Heart right ventricle (tissue), 16 donors: ENCODE measurements around the gene PIP5K1C. TPM values are rescaled to one million over a fixed set of nuclear protein-coding genes. Genes with fewer than 3 reads are reported as not detected.

Experiments used
- ATAC-seq, 8 donors: fragments of 200-7000 bp; cut with Tn5 transposase; one replicate each; pipeline ENCODE4 v1.9.1; 2020; ENCODE audit warnings: mild to moderate bottlenecking in 8 of 8, moderate library complexity in 8 of 8, moderate number of reproducible peaks in 1 of 8
- DNase-seq, 2 donors: peaks; one replicate each; pipeline ENCODE4 v3.0.0-alpha.2; 2020
- H3K27ac ChIP-seq, 10 donors: fragments of 200-600 bp; sonication (generic) in 2 of 10; one replicate each; pipeline versions ENCODE4 v1.5.0 to v1.8.0; 2020 to 2022; ENCODE audit warnings: mild to moderate bottlenecking in 3 of 10
- H3K27me3 ChIP-seq, 7 donors: fragments of 200-600 bp; one replicate each; pipeline ENCODE4 v1.8.0; 2021 to 2022; ENCODE audit warnings: mild to moderate bottlenecking in 2 of 7
- H3K36me3 ChIP-seq, 9 donors: fragments of 200-600 bp; sonication (generic) in 1 of 9; one replicate each; pipeline versions ENCODE4 v1.5.0 to v1.8.0; 2020 to 2022; ENCODE audit warnings: mild to moderate bottlenecking in 2 of 9
- H3K4me1 ChIP-seq, 9 donors: fragments of 200-600 bp; sonication (generic) in 1 of 9; one replicate each; pipeline versions ENCODE4 v1.5.0 to v1.8.0; 2020 to 2022; ENCODE audit warnings: mild to moderate bottlenecking in 4 of 9
- H3K4me3 ChIP-seq, 10 donors: fragments of 200-600 bp; sonication (generic) in 2 of 10; one replicate each; pipeline versions ENCODE4 v1.5.0 to v1.8.0; 2020 to 2022; ENCODE audit warnings: mild to moderate bottlenecking in 7 of 10, moderate library complexity in 2 of 10
- H3K9me3 ChIP-seq, 11 donors: fragments of 200-600 bp in 10 of 11; sonication (generic) in 2 of 11; one replicate each; pipeline versions ENCODE4 v1.5.0 to v1.8.0; 2013 to 2022; ENCODE audit warnings: mild to moderate bottlenecking in 2 of 11, control low read depth in 1 of 11, moderate library complexity in 1 of 11
- WGBS, 2 donors: extraction: QIAGEN DNeasy Blood & Tissue Kit; methylation state at CpG; one replicate each; pipeline ENCODE4 v1.1.7; 2013; ENCODE audit warnings: inconsistent platforms in 1 of 2; 5-methylcytosine and 5-hydroxymethylcytosine counted together
- intact Hi-C, 10 donors: fragments of 100-400 bp; cut with DNase I; formaldehyde crosslinking; loops; one replicate each; pipeline versions ENCODE4 v1.11.1 to v1.14.2; 2022
- polyA plus RNA-seq, 2 donors: library from polyadenylated mRNA; stranded (reverse); fragments of 200-250 nt; gene quantifications; one replicate each; pipeline ENCODE4 v1.2.3, GENCODE V29; 2013
- total RNA-seq, 10 donors: library from RNA; stranded (reverse); fragmentation: NEBNext Ultra II Directional in 3 of 10; extraction: Animal tissue kit (Norgen Biotek cat#: 25700) in 3 of 10; gene quantifications; one replicate each; pipeline versions ENCODE4 v1.2.1 to v1.2.4, GENCODE V29; 2021 to 2023
- TF ChIP-seq, protein P1 (sequence below), 9 donors: fragments of 200-600 bp; sonication (generic) in 2 of 9; IDR thresholded peaks; one replicate each; pipeline versions ENCODE4 v1.5.0 to v1.8.0; 2021 to 2022; ENCODE audit warnings: antibody characterized with exemption in 9 of 9, mild to moderate bottlenecking in 5 of 9, moderate library complexity in 1 of 9
- donor health status: Arrhythmogenic right ventricular cardiomyopathy.
- donor health status: ischemic (EF 13 %, LVEDD 7.1; RV severe dilation, severe dysfunction).
- donor health status: healthy with polysubstance abuse.
- donor health status: DM: no; HTN: yes; CAD: no.
- donor health status: DM: no; HTN: no; CAD: no.
- donor health status: ischemic (EF 25% LVEDD 6.9; RV normal size, moderate dysfunction).
- donor health status: ischemic (EF 25% LVEDD 5.7; RV mildly dilated, moderate dysfunction).
- donor health status: healthy.
- donor health status: DM: yes; HTN: yes; CAD: no.
- donor health status: Ischemic cardiomyopathy.
- donor health status: ischemic (EF 35%, LVEDD 5.7; RV mildly dilated, moderate dysfunction).
- donor health status: nonischemic (EF 11% LVEDD 7.7; RV severe dilation, severe dysfunction).
- donor health status: DM: yes; HTN: yes; CAD: no.
- donor health status: PGD.
- donor health status: ischemic (EF 29% LVEDD 5.4; RV normal size, mild dysfunction).
- donor health status: nonischemic (EF 23%, LVEDD 6.1; RV moderate dilation, normal function).

PIP5K1C gene
- total and polyA plus RNA-seq, 12 donors: 18.3 to 46.6 (median 34.9) TPM

DNA sequence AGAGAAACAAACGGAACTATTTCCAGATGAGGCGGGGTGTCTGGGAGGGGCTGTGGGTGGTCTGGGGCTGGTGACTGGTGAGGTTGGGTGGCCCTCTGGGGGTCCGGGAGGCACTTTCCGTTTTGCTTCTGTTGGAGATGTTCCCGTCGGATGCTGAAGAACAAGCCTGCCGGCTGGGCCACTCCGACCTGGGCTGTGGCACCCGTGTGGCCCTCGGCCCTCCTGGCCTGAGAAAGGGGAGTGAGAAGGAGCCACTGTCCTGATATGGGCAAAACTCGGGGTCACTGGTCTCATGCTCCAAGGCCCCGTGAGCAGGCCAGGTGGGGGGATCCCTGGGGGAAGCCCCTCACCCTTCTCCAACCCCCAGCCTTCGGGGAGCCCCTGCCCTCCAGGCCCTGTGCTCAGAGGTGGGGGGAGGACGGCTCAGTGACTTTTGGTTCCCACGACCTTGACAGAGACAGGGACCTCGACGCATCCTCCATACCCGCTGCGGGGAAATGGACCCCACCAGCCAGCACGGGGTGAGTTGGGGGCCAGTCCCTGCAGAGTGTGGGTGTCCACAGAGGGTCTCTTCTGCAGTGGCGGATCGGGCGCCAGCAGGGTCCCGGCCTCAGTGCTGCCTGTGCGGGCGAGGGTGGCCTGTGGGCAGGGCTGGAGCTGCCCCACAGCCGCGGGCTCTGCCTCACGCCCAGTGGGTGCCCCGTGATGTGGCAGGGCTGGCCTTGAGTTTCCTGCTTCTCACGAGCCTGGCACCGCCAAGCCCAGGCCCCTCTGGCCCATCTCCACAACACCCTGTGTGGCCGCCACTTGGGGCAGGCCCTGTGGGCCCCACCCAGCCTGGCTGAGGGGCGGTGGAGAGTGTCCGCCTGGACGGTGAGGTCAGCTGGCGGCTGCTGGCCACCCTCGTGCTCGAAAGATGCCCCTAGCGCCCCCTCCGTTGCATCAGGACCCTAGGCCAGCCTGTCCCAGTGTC lies 89.2 kb downstream of the PIP5K1C start:
- peaks cover 0 to 16% (median 0%) of the 10 kb centered on the region in 7 donors for H3K27me3 ChIP-seq
- no peaks in the 10 kb centered on the region for H3K9me3 ChIP-seq
- peaks cover 8 to 49% (median 42%) of the 10 kb centered on the region in 9 donors for H3K4me1 ChIP-seq
- peak overlapping the region in 8 of 10 donors; percentile 56 to 95 (median 92) for H3K27ac ChIP-seq
- no peak for ATAC-seq
- 85% methylated on average over 41 of the region's 41 CpGs for WGBS, 2 donors
- H3K36me3 ChIP-seq: peaks cover 0 to 49% (median 18%) of the 10 kb centered on the region in 9 donors
- intact Hi-C loops: loop anchor here in 3 of 10 donors (5.0 to 10.0 kb wide), 3 partner anchors 34 to 296 kb away; no protein-coding TSS in a partner anchor
- TF ChIP-seq, protein P1, sequence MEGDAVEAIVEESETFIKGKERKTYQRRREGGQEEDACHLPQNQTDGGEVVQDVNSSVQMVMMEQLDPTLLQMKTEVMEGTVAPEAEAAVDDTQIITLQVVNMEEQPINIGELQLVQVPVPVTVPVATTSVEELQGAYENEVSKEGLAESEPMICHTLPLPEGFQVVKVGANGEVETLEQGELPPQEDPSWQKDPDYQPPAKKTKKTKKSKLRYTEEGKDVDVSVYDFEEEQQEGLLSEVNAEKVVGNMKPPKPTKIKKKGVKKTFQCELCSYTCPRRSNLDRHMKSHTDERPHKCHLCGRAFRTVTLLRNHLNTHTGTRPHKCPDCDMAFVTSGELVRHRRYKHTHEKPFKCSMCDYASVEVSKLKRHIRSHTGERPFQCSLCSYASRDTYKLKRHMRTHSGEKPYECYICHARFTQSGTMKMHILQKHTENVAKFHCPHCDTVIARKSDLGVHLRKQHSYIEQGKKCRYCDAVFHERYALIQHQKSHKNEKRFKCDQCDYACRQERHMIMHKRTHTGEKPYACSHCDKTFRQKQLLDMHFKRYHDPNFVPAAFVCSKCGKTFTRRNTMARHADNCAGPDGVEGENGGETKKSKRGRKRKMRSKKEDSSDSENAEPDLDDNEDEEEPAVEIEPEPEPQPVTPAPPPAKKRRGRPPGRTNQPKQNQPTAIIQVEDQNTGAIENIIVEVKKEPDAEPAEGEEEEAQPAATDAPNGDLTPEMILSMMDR (IDR thresholded peaks at IDR 0.05): no peak
- peak in 1 of 2 donors; percentile 13 for DNase-seq
- no peak overlapping the region for H3K4me3 ChIP-seq

- Histone ChIP-seq H3K36me3 (peaks cover 0 to 41% (median 18%) of the 10 kb centered on the region in 9 donors), H3K27ac (peak overlapping the region in 9 of 10 donors; percentile 56 to 95 (median 92)), H3K27me3 (peaks cover 0 to 22% (median 2%) of the 10 kb centered on the region in 7 donors), H3K4me3 (no peak overlapping the region), H3K4me1 (peaks cover 10 to 55% (median 45%) of the 10 kb centered on the region in 9 donors), H3K9me3 (no peaks in the 10 kb centered on the region)
- ATAC-seq (no peak), DNase-seq (peak in 1 of 2 donors; percentile 12)
- WGBS, 2 donors: 64 to 68% methylated on average over 24 of the region's 24 CpGs
- intact Hi-C loops: loop anchor here in 3 of 10 donors (5.0 to 10.0 kb wide), 3 partner anchors 33 to 295 kb away; no protein-coding TSS in a partner anchor
- TF ChIP-seq, protein P1 (IDR thresholded peaks at IDR 0.05): no peak
Measured at GRCh38 chr19:3609779-3610719, 90.2 kb downstream of the PIP5K1C start.

DNA sequence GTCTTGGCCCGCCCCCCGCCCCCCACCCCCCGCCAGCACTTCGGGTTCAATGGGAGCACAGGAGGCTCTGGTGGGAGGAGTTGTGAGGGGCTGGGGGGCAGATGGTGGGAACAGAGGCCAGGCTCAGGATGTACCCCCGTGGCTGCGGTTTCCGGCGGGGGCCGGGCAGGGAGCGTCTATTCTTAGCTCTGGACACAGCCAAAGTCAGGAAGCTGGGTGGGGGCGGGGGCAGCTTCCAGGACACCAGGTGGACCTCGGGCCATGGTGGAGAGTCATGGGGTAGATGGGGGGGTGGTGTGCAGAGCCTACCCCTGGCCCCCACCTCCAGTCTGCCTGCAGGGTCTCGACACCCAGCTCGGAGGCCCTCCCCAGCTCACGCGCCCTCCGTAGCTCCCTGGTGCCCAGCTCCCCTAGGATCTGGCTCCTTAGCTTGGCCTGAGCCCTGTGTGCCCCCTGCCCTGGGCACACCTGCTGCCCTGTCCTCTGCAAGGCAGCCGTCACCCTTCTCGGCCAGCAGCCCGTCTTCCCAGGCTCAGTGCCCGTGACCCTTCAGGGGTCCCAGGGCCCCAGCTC lies 91.4 kb downstream of the PIP5K1C start:
- ATAC-seq (peak; percentile 5 to 67 (median 51)), DNase-seq (peak; percentile 52 to 70)
- Histone ChIP-seq H3K27me3 (peaks cover 0 to 28% (median 3%) of the 10 kb centered on the region in 7 donors), H3K9me3 (no peaks in the 10 kb centered on the region), H3K4me3 (no peak overlapping the region), H3K27ac (peak overlapping the region; percentile 83 to 95 (median 91)), H3K36me3 (peaks cover 0 to 33% (median 18%) of the 10 kb centered on the region in 9 donors), H3K4me1 (peaks cover 10 to 65% (median 51%) of the 10 kb centered on the region in 9 donors)
- TF ChIP-seq, protein P1 (IDR thresholded peaks at IDR 0.05): no peak
- 29 to 36% methylated on average over 21 of the region's 21 CpGs for WGBS, 2 donors
- intact Hi-C loops: no loop called here
